ENCODE data around the gene SEC23B. TPM values are rescaled to one million over a fixed set of nuclear protein-coding genes. Genes with fewer than 3 reads are reported as not detected.

Gene SEC23B
- total RNA-seq, 1 experiment from 2014 or later = 71.4 TPM

DNA sequence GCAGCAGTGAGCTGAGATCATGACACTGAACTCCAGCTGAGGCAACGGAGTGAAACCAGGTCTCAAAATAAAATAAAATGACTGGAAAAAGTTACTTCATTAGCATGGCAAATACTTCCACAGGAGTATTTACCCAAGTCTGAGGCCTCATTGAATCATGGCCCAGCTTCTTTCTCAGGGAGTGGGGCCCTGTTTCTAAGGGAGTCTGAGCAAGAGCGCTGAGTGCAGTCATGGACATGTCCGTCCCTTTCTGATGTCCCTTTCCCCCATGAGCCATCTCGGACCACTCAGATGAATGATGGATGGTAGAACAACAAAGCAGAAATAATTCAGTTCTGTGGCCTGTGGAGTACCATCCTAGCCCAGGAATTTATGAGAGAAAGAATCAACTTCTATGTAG, 72.3 kb downstream of the SEC23B start:
- H3K27ac ChIP-seq = no peak overlapping the region
- no peak overlapping the region for H3K4me3 ChIP-seq
- no peaks in the 10 kb centered on the region for H3K36me3 ChIP-seq
- H3K4me1 ChIP-seq (replicated peaks) = no peaks in the 10 kb centered on the region
- DNase-seq (ENCODE audit: low read depth in 1 of 2, low spot score in 2 of 2) = no peak
- H3K9me3 ChIP-seq (replicated peaks) = no peaks in the 10 kb centered on the region
- no peaks in the 10 kb centered on the region for H3K27me3 ChIP-seq (replicated peaks)

DNA sequence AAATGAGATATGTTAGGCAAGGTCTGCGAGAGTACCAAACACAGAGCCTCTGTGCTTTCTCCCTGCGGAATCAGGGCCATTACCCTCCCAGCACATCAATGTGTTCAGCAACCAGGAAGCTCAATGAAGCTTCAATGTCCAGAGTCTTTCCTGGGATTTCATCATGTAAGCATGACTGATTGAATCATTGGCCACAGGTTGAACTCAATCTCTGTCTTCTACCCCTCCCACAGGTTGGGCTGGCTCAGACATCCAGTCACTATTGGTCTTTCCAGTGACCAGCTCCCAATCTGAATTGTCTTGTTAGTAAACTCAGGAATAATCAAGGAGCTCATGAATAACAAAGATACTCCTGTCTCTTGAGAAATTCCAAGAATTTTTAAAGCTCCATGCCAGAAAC, 77.4 kb downstream of the SEC23B start:
- H3K27ac ChIP-seq = no peak overlapping the region
- peaks cover 4% of the 10 kb centered on the region; the same call in 1 of the 2 replicates for H3K4me1 ChIP-seq (replicated peaks)
- peaks cover 4% of the 10 kb centered on the region for H3K36me3 ChIP-seq
- H3K9me3 ChIP-seq (replicated peaks) = 0 out of 2 replicates have a peak, but pooled peaks cover 2% of the 10 kb centered on the region
- no peaks in the 10 kb centered on the region for H3K27me3 ChIP-seq (replicated peaks)
- H3K4me3 ChIP-seq = no peak overlapping the region
- peak in 1 of 2 experiments; percentile 6 for DNase-seq (ENCODE audit: low read depth in 1 of 2, low spot score in 2 of 2)

DNA sequence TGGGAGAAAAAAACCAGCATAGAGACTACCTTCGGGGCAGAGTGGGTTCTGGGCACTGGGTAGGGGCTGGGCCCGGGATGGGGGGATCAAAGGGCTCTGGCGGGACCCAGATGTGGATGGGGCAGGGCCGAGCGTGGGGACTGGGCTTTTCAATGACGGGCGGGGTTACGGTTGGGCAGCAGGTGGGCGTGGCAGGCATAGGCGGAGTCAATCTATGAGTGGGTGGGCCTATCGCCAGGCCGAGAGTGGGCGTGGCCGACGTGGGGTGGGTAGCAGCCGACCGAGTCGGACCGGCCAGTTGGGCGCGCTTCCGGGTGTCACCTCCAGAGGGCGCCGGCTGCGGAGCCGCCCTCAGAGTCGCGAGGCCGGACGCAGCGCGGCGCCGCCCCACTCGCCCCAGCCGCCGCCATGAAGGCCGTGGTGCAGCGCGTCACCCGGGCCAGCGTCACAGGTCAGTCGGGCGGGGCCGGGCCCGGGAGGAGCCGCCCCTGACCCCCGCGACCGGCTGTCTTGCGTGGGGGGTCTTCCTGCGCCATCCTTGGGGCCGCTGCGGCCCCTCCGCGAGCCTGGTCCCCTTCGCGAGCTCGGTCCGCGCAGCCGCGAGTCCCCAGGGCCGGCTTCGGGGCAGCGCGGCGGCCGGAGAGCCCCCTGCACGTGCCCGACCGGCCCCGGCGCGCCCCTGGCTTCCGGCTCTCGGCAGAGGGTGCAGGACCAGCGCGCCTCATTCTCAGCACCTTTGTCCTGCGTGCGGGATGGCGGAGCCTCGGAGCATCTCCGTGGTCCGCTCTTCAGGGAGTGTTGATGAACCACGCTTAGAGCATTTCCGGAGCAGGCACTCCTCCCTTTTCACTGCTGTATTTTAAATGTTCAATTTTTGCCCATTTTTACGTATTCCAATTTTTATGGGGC, 80.2 kb downstream of the SEC23B start, which contains the start of gene DTD1:
Gene DTD1 (plus strand): TSS at position 390 of the 909 bp plus-strand sequence. CDS start 19 bp downstream, at position 409.
- Histone ChIP-seq H3K36me3 (peaks cover 4% of the 10 kb centered on the region), H3K27me3 (replicated peaks) (no peaks in the 10 kb centered on the region), H3K9me3 (replicated peaks) (0 out of 2 replicates have a peak, but pooled peaks cover 2% of the 10 kb centered on the region), H3K4me3 (peak within 1 kb of the TSS; percentile 96), H3K4me1 (replicated peaks) (peaks cover 4% of the 10 kb centered on the region; the same call in 1 of the 2 replicates), H3K27ac (peak within 1 kb of the TSS; percentile 68)
- peak; percentile 78 to 93 for DNase-seq (ENCODE audit: low read depth in 1 of 2, low spot score in 2 of 2)

DNA sequence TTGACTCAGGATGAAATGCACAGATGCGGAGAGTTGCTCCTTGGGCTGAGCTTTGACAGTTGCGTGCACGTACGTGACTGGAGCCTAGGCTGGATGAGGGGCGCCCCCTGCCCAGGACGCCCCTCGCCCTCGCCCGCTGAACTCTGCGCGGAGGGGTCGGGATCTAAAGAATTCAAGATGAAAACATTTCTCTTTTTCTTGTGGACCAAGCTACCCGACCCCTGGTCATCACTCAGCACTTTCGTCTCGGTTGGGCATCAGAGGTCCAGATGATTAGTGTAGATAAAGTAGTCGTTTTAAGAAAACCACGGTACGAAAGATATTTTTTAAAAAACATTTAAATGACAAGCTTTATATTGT, 80.8 kb downstream of the SEC23B start:
- Histone ChIP-seq H3K4me1 (replicated peaks) (peaks cover 4% of the 10 kb centered on the region; the same call in 1 of the 2 replicates), H3K9me3 (replicated peaks) (0 out of 2 replicates have a peak, but pooled peaks cover 2% of the 10 kb centered on the region), H3K27ac (no peak overlapping the region), H3K4me3 (peak overlapping the region; percentile 96), H3K36me3 (peaks cover 4% of the 10 kb centered on the region), H3K27me3 (replicated peaks) (no peaks in the 10 kb centered on the region)
- no peak for DNase-seq (ENCODE audit: low read depth in 1 of 2, low spot score in 2 of 2)

DNA sequence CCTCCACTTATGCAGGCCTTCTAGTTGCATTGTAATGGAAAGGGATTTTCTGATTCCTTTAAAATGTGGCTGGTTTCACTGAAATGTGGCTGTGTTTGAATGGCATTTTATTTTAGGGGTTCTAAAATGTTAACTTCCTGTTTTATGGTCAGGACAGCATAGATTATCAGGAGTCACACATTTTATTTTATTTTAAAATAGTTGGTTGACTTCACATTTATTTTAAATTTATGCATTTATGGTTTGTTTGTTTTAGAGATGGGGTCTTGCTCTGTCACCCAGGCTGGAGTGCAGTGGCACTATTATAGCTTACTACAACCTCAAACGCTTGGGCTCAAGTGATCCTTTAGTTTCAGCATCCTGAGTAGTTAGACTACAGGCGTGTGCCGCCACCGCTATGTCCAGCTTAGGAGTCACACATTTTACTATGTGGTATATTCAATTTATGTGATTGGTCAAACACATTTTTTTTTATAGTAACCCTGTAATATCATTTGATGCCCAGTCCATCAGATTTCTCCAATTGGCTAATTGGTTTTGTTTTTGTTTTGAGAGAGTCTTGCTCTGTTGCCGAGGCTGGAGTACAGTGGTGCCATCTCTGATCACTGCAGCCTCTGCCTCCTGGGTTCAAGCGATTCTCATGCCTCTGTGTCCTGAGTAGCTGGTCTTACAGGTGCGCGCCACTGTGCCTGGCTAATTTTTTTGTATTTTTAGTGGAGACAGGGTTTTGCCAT, 82.4 kb downstream of the SEC23B start:
- Histone ChIP-seq H3K4me1 (replicated peaks) (peaks cover 4% of the 10 kb centered on the region; the same call in 1 of the 2 replicates), H3K4me3 (no peak overlapping the region), H3K36me3 (peaks cover 4% of the 10 kb centered on the region), H3K27ac (no peak overlapping the region), H3K9me3 (replicated peaks) (0 out of 2 replicates have a peak, but pooled peaks cover 2% of the 10 kb centered on the region), H3K27me3 (replicated peaks) (no peaks in the 10 kb centered on the region)
- DNase-seq (ENCODE audit: low read depth in 1 of 2, low spot score in 2 of 2) = peak in 1 of 2 experiments; percentile 12

DNA sequence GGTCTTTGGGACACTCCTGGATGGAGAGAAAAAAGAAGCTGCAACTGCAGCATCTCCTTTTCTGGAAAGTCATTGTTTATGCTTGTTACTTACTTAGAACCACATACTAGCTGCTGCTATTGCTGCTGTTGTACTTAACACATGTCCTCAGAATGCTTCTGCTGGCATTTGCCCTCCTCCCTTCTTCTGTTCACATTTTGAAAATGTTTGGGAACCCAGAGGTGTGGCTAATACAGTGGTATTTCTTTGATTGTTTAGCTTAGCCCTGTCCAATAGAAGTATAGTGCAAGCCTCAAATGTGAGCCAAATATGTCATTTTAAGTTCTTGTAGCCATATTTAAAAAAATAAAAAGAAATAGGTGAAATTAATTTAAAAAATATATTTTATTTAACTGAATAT, 88.5 kb downstream of the SEC23B start:
- no peak overlapping the region for H3K4me3 ChIP-seq
- no peak for DNase-seq (ENCODE audit: low read depth in 1 of 2, low spot score in 2 of 2)
- peaks cover 3% of the 10 kb centered on the region; the same call in 1 of the 2 replicates for H3K36me3 ChIP-seq
- no peaks in the 10 kb centered on the region for H3K27me3 ChIP-seq (replicated peaks)
- H3K9me3 ChIP-seq (replicated peaks) = no peaks in the 10 kb centered on the region
- H3K27ac ChIP-seq = no peak overlapping the region
- H3K4me1 ChIP-seq (replicated peaks) = no peaks in the 10 kb centered on the region

DNA sequence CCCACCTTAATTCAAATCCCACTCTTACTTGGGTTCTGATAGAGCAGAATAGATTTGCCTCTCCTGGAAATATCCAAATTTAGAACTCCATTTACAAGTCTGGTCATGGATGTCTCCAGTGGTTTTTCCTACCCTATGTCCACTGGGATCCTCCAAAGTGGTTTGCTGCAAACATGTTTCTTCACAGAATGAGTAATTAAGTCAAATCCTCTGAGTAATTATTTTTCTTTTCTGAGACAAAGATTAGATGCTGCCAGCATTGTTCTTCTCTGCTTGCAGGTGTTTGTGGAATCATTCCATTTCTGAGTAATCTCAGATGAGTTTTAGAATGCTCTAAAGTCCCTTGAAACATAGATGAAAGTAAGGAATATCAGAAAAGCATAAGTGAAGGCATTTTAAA, 102.0 kb downstream of the SEC23B start:
- H3K27me3 ChIP-seq (replicated peaks) = no peaks in the 10 kb centered on the region
- H3K9me3 ChIP-seq (replicated peaks) = no peaks in the 10 kb centered on the region
- H3K4me3 ChIP-seq = no peak overlapping the region
- H3K36me3 ChIP-seq = no peaks in the 10 kb centered on the region
- no peak for DNase-seq (ENCODE audit: low read depth in 1 of 2, low spot score in 2 of 2)
- H3K27ac ChIP-seq = no peak overlapping the region
- H3K4me1 ChIP-seq (replicated peaks) = no peaks in the 10 kb centered on the region

Other genes starting within 250 kb of the SEC23B start
- 8.9 and 9.7 TPM in 2 replicates for gene ZNF133, start 219.4 kb upstream of the SEC23B start, total RNA-seq (2014; rRNA removed; shearing (Covaris generic))
- 0.97 and 1.1 TPM in 2 replicates for gene DZANK1, start 40.9 kb upstream of the SEC23B start, total RNA-seq (2014; rRNA removed; shearing (Covaris generic))
- gene POLR3F, start 40.5 kb upstream of the SEC23B start, total RNA-seq (2014; rRNA removed; shearing (Covaris generic)) = 20.4 and 24.7 TPM in 2 replicates
- gene RBBP9, start 10.7 kb upstream of the SEC23B start, total RNA-seq (2014; rRNA removed; shearing (Covaris generic)) = 15.9 and 24.2 TPM in 2 replicates
- 84.1 and 117 TPM in 2 replicates for gene SMIM26, start 59.5 kb downstream of the SEC23B start, total RNA-seq (2014; rRNA removed; shearing (Covaris generic))
- gene DTD1, start 80.1 kb downstream of the SEC23B start, total RNA-seq (2014; rRNA removed; shearing (Covaris generic)) = 57.2 and 70.2 TPM in 2 replicates